Natural killer cell (primary cell): ENCODE measurements around the gene LRP1B. TPM values are rescaled to one million over a fixed set of nuclear protein-coding genes. Genes with fewer than 3 reads are reported as not detected.

Experiments used
- ATAC-seq, 3 donors: fragments of 150-1000 bp in 2 of 3; fragments of 200-7000 bp in 1 of 3; cut with Tn5 transposase; 1 replicate in 1 of 3; 2 replicates in 2 of 3; pipeline ENCODE4 v1.10.0; 2021; ENCODE audit warnings: mild to moderate bottlenecking in 2 of 3, moderate library complexity in 2 of 3
- DNase-seq, 2 donors: peaks; one replicate each; pipeline versions ENCODE4 v3.0.0 to v3.0.0-alpha.2; 2013 to 2021; ENCODE audit warnings: mixed read lengths in 1 of 2
- H3K27ac ChIP-seq: one replicate; pipeline ENCODE4 v1.5.1; 2013; ENCODE audit warnings: mild to moderate bottlenecking, low read length
- H3K27me3 ChIP-seq: one replicate; pipeline ENCODE4 v1.6.1; 2013; ENCODE audit warnings: low read length; ENCODE audit not compliant: control insufficient read depth, insufficient read depth
- H3K36me3 ChIP-seq: one replicate; pipeline ENCODE4 v1.6.1; 2013; ENCODE audit warnings: low read length; ENCODE audit not compliant: control insufficient read depth, insufficient read depth
- H3K4me1 ChIP-seq: one replicate; pipeline ENCODE4 v1.6.1; 2013; ENCODE audit warnings: low read length; ENCODE audit not compliant: control insufficient read depth, insufficient read depth
- H3K4me3 ChIP-seq: one replicate; pipeline ENCODE4 v1.5.1; 2013; ENCODE audit warnings: low read length
- H3K9me3 ChIP-seq: one replicate; pipeline ENCODE4 v1.6.1; 2013; ENCODE audit warnings: low read length; ENCODE audit not compliant: control insufficient read depth, insufficient read depth
- H3K27ac Mint-ChIP-seq, 2 donors: one replicate each; pipeline ENCODE4 v1.8.0; 2022; ENCODE audit warnings: mild to moderate bottlenecking in 2 of 2, mixed read lengths in 2 of 2, moderate library complexity in 1 of 2
- H3K27me3 Mint-ChIP-seq, 2 donors: one replicate each; pipeline ENCODE4 v1.8.0; 2022; ENCODE audit warnings: low read depth in 2 of 2, mixed read lengths in 2 of 2
- H3K36me3 Mint-ChIP-seq: one replicate; pipeline ENCODE4 v1.8.0; 2022; ENCODE audit warnings: mixed read lengths
- H3K4me1 Mint-ChIP-seq, 2 donors: one replicate each; pipeline ENCODE4 v1.8.0; 2022; ENCODE audit warnings: mixed read lengths in 2 of 2
- H3K4me3 Mint-ChIP-seq: one replicate; pipeline ENCODE4 v1.8.0; 2022; ENCODE audit warnings: mild to moderate bottlenecking, moderate library complexity, mixed read lengths
- H3K9me3 Mint-ChIP-seq, 2 donors: one replicate each; pipeline ENCODE4 v1.8.0; 2022; ENCODE audit warnings: mixed read lengths in 2 of 2
- WGBS: methylation state at CpG from one replicate; pipeline ENCODE4 v1.1.7; 2013; ENCODE audit warnings: missing lambda C conversion rate; ENCODE audit not compliant: insufficient coverage; 5-methylcytosine and 5-hydroxymethylcytosine counted together
- intact Hi-C: fragments of 100-400 bp; cut with micrococcal nuclease; formaldehyde crosslinking; loops from one replicate; pipeline ENCODE4 v1.14.2; 2022
- total RNA-seq, 4 donors: library from RNA; stranded (reverse); fragments of 120-200 nt in 1 of 4; gene quantifications; one replicate each; pipeline versions ENCODE4 v1.2.3 to v1.2.4, GENCODE V29; 2013 to 2022
- TF ChIP-seq, protein P1 (sequence below): fragments of 200-600 bp; IDR thresholded peaks from one replicate; pipeline ENCODE4 v1.8.0; 2022; ENCODE audit warnings: antibody characterized with exemption

Gene LRP1B
- total RNA-seq, 3 donors from 2014 or later (not counting 1 experiment from before 2014, with no cell fraction given), result 0.05 TPM; not detected in 2

DNA sequence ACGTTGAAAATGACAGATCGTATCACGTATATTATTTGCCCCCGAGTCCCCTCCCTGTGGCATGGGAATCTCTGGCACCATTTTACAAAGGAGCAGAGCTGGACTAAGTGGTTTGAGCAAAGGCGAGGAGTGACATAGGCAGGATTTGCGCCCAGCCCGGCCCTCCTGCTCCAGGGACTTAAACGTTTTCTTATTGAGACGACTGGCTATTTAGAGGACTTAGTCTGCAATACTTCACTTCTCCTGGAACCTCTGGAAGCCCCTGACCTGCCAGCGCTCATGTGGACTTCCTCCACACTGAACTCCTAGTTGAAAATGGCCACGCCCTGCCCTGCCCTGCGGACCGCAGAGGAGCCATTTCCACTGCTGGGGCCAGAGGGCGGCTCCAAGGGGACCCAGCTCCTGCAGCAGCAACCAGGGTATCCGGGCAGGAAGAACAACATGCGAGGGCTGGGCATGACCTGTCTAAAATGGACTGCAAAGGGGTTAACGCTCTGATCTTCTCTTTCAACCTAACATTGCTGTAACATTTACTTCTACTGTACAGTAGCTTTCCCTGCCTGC lies 690.7 kb downstream of the LRP1B start:
- H3K36me3 ChIP-seq, result no peaks in the 10 kb centered on the region
- TF ChIP-seq, protein P1, sequence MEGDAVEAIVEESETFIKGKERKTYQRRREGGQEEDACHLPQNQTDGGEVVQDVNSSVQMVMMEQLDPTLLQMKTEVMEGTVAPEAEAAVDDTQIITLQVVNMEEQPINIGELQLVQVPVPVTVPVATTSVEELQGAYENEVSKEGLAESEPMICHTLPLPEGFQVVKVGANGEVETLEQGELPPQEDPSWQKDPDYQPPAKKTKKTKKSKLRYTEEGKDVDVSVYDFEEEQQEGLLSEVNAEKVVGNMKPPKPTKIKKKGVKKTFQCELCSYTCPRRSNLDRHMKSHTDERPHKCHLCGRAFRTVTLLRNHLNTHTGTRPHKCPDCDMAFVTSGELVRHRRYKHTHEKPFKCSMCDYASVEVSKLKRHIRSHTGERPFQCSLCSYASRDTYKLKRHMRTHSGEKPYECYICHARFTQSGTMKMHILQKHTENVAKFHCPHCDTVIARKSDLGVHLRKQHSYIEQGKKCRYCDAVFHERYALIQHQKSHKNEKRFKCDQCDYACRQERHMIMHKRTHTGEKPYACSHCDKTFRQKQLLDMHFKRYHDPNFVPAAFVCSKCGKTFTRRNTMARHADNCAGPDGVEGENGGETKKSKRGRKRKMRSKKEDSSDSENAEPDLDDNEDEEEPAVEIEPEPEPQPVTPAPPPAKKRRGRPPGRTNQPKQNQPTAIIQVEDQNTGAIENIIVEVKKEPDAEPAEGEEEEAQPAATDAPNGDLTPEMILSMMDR, result no peak
- no peaks in the 10 kb centered on the region for H3K4me1 ChIP-seq
- Mint-ChIP-seq H3K36me3 (no peaks in the 10 kb centered on the region), H3K27me3 (no peaks in the 10 kb centered on the region), H3K9me3 (peaks cover 6 to 11% of the 10 kb centered on the region in 2 donors), H3K27ac (no peak overlapping the region), H3K4me3 (no peak overlapping the region), H3K4me1 (no peaks in the 10 kb centered on the region)
- no peaks in the 10 kb centered on the region for H3K27me3 ChIP-seq
- H3K9me3 ChIP-seq, result no peaks in the 10 kb centered on the region
- no peak overlapping the region for H3K27ac ChIP-seq
- DNase-seq (no peak), ATAC-seq (no peak)
- 94% methylated on average over 17 of the region's 17 CpGs for WGBS
- intact Hi-C loops, result no loop called here
- H3K4me3 ChIP-seq, result no peak overlapping the region

DNA sequence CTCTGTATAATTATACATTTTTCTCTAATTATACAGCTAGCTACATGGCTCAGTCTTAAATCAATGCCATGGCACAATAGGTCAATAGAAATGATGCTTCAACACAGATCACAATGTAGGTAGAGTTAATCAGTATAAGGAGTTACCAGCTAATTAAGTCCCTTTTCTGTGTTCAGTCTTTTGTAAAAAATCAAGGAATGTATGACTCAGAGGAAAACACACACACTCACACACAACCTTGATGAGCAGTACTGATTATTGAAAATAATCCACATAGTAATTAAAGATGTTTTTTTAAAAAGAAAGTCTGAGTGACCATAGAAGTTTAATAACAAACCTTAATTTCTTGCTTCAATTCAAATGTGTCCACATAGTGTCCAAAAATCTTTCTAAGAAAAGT lies 691.3 kb downstream of the LRP1B start:
- H3K4me3 ChIP-seq, result no peak overlapping the region
- H3K27me3 ChIP-seq, result no peaks in the 10 kb centered on the region
- peaks cover 6% of the 10 kb centered on the region for H3K36me3 Mint-ChIP-seq
- no peaks in the 10 kb centered on the region for H3K4me1 ChIP-seq
- no peaks in the 10 kb centered on the region for H3K36me3 ChIP-seq
- no peak overlapping the region for H3K4me3 Mint-ChIP-seq
- peaks cover 10 to 14% of the 10 kb centered on the region in 2 donors for H3K9me3 Mint-ChIP-seq
- H3K27ac ChIP-seq, result no peak overlapping the region
- DNase-seq (no peak), ATAC-seq (no peak)
- no peaks in the 10 kb centered on the region for H3K4me1 Mint-ChIP-seq
- TF ChIP-seq, protein P1, result no peak
- intact Hi-C loops, result no loop called here
- H3K27ac Mint-ChIP-seq, result no peak overlapping the region
- no peaks in the 10 kb centered on the region for H3K9me3 ChIP-seq
- H3K27me3 Mint-ChIP-seq, result no peaks in the 10 kb centered on the region

DNA sequence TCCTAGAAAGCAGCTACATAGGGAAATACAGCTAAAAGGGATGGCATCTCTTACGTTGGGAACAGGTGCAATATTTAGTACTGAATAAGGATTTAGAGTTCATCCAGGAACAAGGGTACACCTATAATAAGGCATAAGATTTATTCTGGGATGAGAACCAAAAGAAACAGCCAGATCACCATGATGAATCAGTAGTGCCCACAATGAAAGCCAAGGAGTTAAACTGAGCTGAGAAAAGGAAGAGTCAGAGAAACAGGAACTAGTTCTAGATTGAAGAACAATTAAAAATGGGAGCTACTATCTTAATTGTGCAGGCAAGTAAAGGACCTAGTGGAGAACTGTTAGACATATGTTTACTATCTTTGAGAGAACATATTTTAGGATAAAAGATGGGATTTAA lies 692.3 kb downstream of the LRP1B start:
- ATAC-seq (no peak), DNase-seq (no peak)
- no peaks in the 10 kb centered on the region for H3K27me3 Mint-ChIP-seq
- Histone ChIP-seq H3K36me3 (no peaks in the 10 kb centered on the region), H3K27me3 (no peaks in the 10 kb centered on the region), H3K4me3 (no peak overlapping the region), H3K4me1 (no peaks in the 10 kb centered on the region), H3K27ac (no peak overlapping the region), H3K9me3 (no peaks in the 10 kb centered on the region)
- intact Hi-C loops, result no loop called here
- peaks cover 8 to 14% of the 10 kb centered on the region in 2 donors for H3K9me3 Mint-ChIP-seq
- peaks cover 7% of the 10 kb centered on the region for H3K36me3 Mint-ChIP-seq
- no peak overlapping the region for H3K27ac Mint-ChIP-seq
- WGBS, result 91% methylated on average over 1 of the region's 1 CpG
- no peaks in the 10 kb centered on the region for H3K4me1 Mint-ChIP-seq
- H3K4me3 Mint-ChIP-seq, result no peak overlapping the region
- TF ChIP-seq, protein P1, result no peak

DNA sequence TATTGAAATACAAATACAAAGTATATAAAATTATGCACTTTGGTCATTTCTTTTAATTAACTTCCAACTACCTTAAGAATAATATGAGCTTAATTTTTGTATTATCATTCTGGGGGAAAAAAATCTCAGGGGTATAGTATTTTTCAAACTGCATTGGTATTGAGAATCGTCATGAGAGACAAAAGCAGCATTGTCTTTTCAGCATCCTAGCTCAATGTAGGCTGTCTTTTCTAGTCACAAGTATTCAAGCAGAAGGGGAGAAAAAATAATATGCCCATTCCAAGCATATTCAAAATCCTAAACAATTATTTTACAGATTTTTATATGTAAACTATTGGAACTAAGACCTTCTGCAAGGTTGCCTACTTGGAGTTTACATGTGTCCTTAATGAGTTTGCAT lies 693.3 kb downstream of the LRP1B start:
- no peak overlapping the region for H3K27ac ChIP-seq
- no peaks in the 10 kb centered on the region for H3K9me3 ChIP-seq
- H3K4me3 ChIP-seq, result no peak overlapping the region
- no peaks in the 10 kb centered on the region for H3K36me3 ChIP-seq
- TF ChIP-seq, protein P1, result no peak
- H3K4me1 ChIP-seq, result no peaks in the 10 kb centered on the region
- H3K27me3 ChIP-seq, result no peaks in the 10 kb centered on the region
- Mint-ChIP-seq H3K27me3 (no peaks in the 10 kb centered on the region), H3K4me3 (no peak overlapping the region), H3K4me1 (no peaks in the 10 kb centered on the region), H3K27ac (no peak overlapping the region), H3K36me3 (peaks cover 7% of the 10 kb centered on the region), H3K9me3 (peaks cover 9 to 17% of the 10 kb centered on the region in 2 donors)
- WGBS, result 75% methylated on average over 1 of the region's 1 CpG
- ATAC-seq (no peak), DNase-seq (no peak)
- intact Hi-C loops, result no loop called here
